Suprapubic skin (tissue), 3 donors: ENCODE data around the gene MRGPRF.

Experiments used
- POLR2A ChIP-seq, 2 donors: fragments of 450-650 bp; IDR thresholded peaks; one replicate each; pipeline ENCODE4 v1.6.1; 2017; ENCODE audit warnings: antibody characterized with exemption in 2 of 2, mild to moderate bottlenecking in 2 of 2, moderate library complexity in 2 of 2
- TF ChIP-seq, protein P1 (sequence below), 2 donors: fragments of 200-600 bp in 1 of 2; fragments of 450-650 bp in 1 of 2; sonication (generic) in 1 of 2; IDR thresholded peaks; one replicate each; pipeline ENCODE4 v1.5.1; 2016 to 2019; ENCODE audit warnings: antibody characterized with exemption in 2 of 2, mild to moderate bottlenecking in 1 of 2, moderate library complexity in 1 of 2

DNA sequence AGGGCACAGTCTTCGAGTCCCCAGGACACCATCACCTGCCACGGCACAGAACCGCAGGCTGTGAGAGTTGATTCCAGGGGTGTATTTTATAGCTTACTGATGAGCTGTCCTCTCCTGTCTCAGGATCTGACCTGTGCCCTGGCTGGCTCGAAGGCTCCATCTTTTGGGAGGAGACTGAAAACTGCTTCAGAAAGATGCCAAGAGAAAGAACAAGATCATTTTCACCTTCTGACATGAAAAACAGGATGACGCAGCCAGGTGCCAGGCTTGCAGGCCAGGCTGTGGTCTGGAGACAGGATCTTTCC lies 34.5 kb downstream of the MRGPRF start:
- TF ChIP-seq, protein P1, sequence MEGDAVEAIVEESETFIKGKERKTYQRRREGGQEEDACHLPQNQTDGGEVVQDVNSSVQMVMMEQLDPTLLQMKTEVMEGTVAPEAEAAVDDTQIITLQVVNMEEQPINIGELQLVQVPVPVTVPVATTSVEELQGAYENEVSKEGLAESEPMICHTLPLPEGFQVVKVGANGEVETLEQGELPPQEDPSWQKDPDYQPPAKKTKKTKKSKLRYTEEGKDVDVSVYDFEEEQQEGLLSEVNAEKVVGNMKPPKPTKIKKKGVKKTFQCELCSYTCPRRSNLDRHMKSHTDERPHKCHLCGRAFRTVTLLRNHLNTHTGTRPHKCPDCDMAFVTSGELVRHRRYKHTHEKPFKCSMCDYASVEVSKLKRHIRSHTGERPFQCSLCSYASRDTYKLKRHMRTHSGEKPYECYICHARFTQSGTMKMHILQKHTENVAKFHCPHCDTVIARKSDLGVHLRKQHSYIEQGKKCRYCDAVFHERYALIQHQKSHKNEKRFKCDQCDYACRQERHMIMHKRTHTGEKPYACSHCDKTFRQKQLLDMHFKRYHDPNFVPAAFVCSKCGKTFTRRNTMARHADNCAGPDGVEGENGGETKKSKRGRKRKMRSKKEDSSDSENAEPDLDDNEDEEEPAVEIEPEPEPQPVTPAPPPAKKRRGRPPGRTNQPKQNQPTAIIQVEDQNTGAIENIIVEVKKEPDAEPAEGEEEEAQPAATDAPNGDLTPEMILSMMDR (IDR thresholded peaks at IDR 0.05), result no peak
- no peak for TF ChIP-seq POLR2A (IDR thresholded peaks at IDR 0.05)
